ENCODE measurements around the gene RASD1.

- no peak for TF ChIP-seq POLR2A (IDR thresholded peaks at IDR 0.05)
- TF ChIP-seq, protein P1, sequence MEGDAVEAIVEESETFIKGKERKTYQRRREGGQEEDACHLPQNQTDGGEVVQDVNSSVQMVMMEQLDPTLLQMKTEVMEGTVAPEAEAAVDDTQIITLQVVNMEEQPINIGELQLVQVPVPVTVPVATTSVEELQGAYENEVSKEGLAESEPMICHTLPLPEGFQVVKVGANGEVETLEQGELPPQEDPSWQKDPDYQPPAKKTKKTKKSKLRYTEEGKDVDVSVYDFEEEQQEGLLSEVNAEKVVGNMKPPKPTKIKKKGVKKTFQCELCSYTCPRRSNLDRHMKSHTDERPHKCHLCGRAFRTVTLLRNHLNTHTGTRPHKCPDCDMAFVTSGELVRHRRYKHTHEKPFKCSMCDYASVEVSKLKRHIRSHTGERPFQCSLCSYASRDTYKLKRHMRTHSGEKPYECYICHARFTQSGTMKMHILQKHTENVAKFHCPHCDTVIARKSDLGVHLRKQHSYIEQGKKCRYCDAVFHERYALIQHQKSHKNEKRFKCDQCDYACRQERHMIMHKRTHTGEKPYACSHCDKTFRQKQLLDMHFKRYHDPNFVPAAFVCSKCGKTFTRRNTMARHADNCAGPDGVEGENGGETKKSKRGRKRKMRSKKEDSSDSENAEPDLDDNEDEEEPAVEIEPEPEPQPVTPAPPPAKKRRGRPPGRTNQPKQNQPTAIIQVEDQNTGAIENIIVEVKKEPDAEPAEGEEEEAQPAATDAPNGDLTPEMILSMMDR (IDR thresholded peaks at IDR 0.05) = no peak
These were observed 24.5 kb upstream of the RASD1 start for GRCh38 chr17:17520599-17521232.

Measured in lower leg skin (tissue), 3 donors.